GM18508 (cell line): ENCODE data around the gene CD59.

ENCODE experiments used
- ATAC-seq: cut with Tn5 transposase; IDR thresholded peaks from one replicate; pipeline ENCODE4 v1.9.1; 2021; ENCODE audit warnings: moderate number of reproducible peaks; ENCODE audit not compliant: insufficient read depth, unreplicated experiment

CD59 gene, protein sequence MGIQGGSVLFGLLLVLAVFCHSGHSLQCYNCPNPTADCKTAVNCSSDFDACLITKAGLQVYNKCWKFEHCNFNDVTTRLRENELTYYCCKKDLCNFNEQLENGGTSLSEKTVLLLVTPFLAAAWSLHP

GRCh38 chr11:33736148-33736812 is at the start of gene CD59:
Gene CD59 (minus strand): TSS chr11:33736423. CDS start chr11:33722445, 13,978 bp downstream.
- ATAC-seq = peak; percentile 24

GRCh38 chr11:33785609-33786008 is 49.4 kb upstream of the CD59 start:
- no peak for ATAC-seq

- no peak for ATAC-seq
Measured at GRCh38 chr11:33779849-33780528, 43.8 kb upstream of the CD59 start.

DNA sequence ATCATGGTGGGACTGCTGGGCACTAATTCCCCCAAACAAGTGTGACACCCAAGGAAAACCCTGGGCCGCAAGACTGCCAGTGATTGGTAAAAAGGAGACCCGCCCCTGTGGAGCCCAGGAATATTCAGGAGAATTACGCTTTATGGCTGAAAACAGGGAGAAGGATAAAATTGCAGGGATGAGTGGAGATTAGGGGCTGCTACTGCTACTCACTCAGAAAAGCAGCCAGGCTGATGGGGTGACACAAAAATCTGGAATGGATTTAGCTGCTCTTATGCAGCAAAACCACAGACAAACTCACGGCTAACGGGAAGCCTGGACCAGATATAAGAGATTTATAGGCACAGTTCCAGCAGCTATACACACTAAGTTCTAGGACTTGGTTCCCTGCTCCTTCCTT is 42.5 kb upstream of the CD59 start:
- ATAC-seq = no peak

DNA sequence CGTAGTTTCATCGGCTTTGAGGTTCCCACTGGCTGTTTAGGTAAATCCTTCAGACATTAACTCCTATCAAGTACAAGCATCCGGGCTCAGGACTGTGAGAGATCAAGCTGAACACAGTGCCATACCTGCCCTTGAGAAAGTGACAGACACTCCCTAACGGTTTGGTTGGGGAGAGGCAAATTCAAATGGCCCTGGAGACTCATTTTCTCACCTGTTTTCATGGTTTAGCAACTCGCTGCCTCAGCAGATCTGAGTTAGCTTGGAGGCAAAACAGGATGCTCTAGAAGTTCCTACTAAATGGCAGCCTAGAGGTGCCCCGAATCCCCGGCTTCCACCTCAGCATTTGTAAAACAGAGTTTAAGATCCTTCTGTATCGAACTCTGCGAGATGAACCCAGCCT is 41.7 kb upstream of the CD59 start:
- ATAC-seq = no peak

DNA sequence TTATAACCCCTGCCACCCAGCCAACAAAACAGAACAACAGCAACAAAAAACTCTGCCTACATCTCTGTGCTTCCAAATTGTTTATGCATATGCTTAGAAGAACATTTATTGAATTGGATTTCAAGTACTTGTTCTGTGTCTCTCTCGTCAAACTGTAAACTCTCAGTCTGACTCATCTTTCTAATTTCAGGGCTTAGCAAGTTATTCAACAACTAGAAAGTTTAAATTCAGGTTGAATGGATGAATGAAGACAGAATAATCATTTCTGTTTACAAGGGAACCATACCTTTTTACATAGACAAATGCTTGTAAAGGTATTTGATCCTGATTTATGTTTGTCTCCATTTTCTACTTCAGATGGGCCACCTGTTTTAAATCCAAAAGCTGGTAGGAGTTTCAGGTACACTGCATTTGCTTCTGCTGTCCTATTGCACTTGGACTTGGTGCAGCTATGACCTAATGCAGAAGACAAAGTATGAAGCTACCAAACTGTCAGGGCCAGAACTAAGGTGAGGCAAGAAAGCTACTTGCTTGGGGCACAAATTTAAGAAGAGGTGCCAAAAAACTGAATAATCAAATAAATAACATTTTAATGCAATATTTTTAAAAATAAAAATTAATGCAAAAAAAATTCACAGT is 39.7 kb upstream of the CD59 start:
- peak; percentile 36 for ATAC-seq

- ATAC-seq = no peak
Measured at GRCh38 chr11:33775467-33775807, 39.2 kb upstream of the CD59 start.

GRCh38 chr11:33774736-33775466 is 38.7 kb upstream of the CD59 start:
- no peak for ATAC-seq

GRCh38 chr11:33773987-33774735 is 37.9 kb upstream of the CD59 start, which contains the start of gene FBXO3:
Gene FBXO3 (minus strand): TSS chr11:33774520. CDS start chr11:33774497, 23 bp downstream.
- no peak for ATAC-seq

- no peak for ATAC-seq
Measured at GRCh38 chr11:33773404-33773986, 37.3 kb upstream of the CD59 start.

GRCh38 chr11:33772870-33773269 is 36.6 kb upstream of the CD59 start:
- no peak for ATAC-seq

GRCh38 chr11:33772300-33772699 is 36.1 kb upstream of the CD59 start:
- no peak for ATAC-seq

DNA sequence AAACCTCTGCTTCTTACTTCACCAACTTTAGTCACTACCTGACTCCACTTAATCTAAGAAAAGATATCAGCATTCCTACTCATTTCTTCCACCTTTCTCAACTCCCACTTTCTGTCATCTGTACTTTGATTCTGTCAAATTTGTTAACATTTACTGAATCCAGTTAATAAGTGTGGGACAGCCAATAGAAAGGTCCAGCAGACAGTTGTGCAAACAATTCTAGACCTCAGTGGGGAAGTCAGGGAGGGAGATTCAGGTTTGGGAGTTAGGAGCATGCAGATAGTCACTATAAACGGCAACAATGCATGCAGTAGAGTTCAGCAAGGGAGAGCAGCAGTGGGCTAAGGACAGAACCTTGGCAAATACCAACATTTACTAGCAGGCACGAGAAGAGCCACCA is 34.0 kb upstream of the CD59 start:
- no peak for ATAC-seq

- ATAC-seq = no peak
Measured at GRCh38 chr11:33769542-33769941, 33.3 kb upstream of the CD59 start.

DNA sequence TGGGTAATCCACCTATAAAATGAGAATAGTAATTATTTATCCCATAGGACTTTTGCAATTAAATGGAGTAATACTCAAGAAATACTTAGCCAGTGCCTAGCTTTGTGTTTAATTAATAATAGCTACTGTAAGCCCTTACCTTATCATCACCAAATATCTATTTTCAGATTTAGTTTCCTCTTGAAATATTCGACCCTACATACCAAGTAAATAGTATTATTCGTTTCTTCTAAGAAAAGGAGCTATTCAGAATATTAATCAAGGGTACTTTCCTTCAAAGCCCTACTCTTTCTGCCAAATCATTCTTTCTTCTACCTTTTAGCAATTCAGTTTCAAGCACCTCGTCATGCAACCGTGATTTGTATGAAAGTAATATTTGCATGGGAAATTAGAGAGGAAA is 31.4 kb upstream of the CD59 start:
- ATAC-seq = no peak

DNA sequence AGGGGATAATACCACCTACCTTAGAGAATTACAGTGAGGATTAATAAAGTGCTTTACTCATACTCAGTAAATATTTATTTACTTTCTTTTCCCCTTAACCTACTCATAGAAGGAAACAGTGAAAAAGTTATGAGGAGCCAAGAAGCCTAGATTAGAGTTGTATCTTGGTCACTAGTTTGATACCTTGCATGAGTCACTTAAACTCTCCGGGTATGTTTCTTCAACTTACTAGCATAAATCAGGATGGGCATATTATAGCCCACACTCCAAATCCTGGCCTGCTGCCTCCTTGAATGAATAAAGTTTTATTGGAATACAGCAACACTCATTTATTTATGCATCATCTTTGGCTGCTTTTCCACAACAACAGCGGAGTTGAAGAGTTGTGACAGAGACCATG is 29.9 kb upstream of the CD59 start:
- ATAC-seq = no peak

DNA sequence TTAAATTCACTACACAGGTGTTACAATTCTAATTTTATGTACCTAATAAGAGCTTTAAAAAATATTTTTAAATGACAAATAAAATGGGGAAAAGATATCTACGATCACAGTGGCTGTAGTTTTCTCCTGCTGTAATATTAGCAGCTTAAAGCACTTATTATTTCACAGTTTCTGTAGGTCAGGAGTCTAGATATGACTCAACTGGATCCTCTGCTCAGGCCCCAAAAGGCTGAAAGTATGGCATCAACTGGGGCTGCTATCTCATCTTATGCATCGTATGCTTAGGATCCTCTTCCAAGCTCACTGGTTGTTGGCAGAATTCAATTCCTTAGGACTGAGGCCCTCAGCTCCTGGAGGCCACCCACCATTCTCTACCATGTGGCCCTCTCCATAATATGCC is 25.2 kb upstream of the CD59 start:
- peak; percentile 70 for ATAC-seq

DNA sequence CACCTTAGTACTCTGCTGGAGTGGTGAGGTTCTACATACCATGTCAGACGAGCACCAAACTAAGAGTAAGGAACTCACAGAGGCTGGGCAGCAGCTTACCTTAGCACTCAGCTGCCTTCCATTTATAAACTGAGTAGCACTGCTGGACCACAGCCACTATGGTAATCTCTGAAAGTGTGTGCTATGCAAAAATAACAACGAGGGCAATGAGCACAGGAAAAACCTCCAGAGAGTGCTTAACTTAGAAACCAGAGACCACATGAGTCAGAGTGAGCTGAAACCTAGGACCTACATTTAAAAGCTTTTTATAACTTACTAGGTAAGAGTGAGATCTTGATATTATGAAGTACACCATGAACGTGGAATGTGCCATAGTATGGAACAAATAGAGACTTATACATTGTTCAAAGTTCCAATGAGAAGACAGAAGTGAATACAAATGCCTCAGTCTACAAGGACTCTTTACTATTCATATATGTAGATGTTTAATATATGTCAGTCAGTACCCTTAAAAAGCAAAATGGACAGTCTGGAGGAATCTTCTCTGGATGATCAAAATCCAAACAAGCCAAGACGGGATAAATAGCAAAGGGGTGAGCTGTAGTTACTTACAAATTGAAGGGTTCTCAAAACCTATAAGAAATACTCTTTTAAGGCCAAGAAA is 17.2 kb upstream of the CD59 start:
- peak; percentile 95 for ATAC-seq

DNA sequence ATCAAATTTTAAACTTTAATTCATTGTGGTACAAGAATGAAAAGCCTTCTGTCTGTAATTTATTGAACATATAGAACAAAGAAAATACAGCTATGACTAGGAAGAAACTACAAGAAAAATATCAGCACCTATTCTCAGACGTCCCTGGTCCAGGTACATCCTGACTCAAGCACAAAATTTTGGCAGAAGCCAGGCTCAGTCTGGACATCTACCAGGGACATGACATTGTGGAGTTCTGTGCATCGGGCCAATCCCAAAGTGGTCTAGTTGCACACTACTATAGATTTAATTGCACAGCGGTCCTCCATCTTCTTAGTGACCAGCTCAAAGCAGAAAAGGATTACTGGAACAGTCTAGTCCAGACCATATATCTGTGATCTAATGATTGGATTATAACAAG is 15.7 kb upstream of the CD59 start:
- ATAC-seq = no peak
